Measurements from ENCODE around the gene ADAD2.

DNA sequence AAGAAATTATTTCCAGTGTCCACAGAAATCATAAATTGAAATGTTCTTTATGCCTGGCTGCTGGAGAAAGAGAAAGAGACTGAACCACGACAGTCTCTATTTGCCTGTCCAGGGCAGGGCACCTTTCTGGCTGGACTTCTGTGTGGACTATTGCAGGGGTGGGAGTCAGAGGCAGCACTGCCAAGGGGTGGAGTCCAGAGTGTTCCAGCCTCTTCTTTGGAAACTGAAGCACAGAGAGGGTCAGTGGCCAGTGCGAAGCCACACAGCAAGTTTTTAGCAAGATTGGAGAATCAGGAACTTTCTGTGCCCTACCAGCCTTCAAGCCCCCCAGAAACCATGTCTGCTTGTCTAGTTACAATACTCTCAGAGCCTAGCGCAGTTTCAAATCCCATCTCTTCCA, 33.6 kb downstream of the ADAD2 start:
- no peak for TF ChIP-seq CTCF (IDR thresholded peaks at IDR 0.05; ENCODE audit: borderline replicate concordance, extremely low read depth, low read length, poor library complexity, severe bottlenecking)
- TF ChIP-seq EZH2 (IDR thresholded peaks at IDR 0.05; ENCODE audit: borderline replicate concordance, low read depth, low read length, severe bottlenecking), result no peak

Data from DND-41 (cell line).